DMS79 treated with DMSO at 0.1 percent for 48 hours (cell line): ENCODE data around the gene PSMA6.
"Not testable (repeated sequence)": the region's sequence is repeated elsewhere in the genome, so short reads cannot be mapped to it uniquely, and the experiment has no call there.

ENCODE experiments used
- DNase-seq: peaks from one replicate; lab custom pipeline; 2025; lab: John Stamatoyannopoulos, UW

PSMA6 gene

DNA sequence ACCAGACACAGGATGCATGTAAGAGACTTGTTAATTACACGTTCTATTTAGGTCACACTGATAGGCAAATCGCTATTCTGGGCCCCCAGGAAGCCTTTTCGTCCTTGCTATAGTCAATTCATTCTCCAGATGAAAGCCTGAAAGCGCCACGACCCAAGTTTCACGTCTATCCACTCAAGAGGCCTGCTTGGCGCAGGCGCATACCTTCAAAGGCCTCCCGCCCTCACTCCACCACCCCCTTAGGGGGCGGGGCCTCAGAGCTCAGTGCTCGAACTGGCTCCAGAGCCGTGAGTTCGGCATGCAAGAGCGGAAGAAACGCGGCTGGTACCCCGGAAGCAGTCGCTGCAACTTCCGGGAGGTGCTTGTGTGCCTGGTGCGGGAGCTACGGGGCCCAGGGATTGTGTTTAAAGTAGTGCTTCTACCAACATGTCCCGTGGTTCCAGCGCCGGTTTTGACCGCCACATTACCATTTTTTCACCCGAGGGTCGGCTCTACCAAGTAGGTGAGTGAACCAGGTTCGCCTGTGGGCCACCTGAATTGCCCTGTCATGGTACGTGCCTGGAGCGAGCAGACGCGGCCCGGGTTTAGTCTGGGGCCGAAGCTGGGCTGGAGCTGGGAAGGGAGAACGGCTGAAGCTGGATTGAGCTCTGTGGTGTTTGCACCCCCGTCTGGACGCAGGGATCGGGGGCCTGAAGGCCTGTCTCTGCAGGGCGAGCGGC is at the start of gene PSMA6:
PSMA6 (plus strand) TSS at position 332 of the 719 bp plus-strand sequence; CDS start at position 427, 95 bp downstream.
- peak; percentile 100 for DNase-seq

DNA sequence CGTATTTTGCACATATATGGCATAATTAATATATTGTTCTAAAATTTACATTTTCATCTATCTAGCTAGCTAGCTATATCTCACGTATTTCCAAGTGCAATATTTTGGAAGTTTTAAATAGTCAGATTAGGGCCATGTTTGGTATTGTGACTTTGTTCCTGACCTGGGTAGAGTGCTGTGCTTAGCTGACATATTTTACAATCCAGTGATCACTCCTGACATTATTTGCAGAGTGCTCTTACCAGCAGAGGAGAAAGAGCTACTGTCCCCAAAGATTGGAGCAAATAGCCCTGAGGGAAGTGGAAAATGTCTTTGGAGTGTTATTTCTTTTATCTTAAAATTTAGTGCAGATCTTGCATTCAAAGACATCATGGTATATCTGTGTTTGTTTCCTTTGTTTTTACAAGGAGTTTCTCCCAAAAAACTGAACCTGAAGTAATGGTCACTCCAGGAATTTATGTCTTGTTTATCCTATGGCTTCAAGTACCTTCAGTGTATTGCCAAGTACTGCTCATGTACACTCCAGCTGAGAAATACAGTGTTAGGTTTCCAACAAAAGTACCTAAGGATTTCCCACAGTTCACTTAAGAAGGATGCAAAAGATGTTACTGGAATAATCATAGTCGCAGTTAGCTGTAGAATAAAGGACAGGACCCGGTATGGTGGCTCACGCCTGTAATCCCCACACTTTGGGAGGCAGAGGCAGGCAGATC is 49.4 kb upstream of the PSMA6 start:
- no peak for DNase-seq

DNA sequence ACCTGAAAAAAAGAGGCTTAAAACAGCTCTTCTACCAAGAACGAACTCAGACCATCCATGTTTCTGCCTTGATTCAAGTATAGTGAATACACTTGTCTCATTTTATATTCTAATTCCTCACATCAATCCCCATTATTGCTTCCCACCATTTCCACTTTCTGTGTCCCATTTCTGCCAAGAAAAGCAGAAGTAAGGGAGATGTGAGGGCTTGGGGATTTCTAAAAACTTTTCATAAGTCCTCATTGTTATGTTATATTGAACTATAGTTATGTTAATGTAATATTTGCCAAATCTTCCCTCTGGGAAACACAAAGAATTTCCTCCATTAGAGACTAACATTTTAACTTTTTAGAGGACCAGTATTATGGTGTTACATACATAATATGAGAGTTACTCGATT is 48.2 kb upstream of the PSMA6 start:
- DNase-seq, result no peak

DNA sequence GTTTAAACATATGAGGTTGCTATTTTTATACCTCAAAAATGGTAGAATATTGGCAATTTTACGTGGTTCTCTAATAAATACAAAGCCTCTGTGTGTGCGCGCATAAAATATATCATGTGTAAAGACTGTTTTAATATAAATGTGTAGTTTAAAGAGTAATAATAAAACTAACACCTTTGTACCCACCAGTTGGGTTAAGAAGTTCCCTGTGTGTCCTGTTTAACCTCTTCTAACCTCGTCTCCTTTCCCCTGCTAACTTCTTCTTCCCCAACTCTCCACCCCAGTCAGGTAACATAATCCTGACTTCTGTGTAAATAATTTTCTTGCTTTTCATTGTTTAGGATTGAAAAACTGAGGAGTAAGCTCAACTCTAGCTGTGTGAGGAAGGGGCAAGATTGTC is 47.6 kb upstream of the PSMA6 start:
- no peak for DNase-seq

DNA sequence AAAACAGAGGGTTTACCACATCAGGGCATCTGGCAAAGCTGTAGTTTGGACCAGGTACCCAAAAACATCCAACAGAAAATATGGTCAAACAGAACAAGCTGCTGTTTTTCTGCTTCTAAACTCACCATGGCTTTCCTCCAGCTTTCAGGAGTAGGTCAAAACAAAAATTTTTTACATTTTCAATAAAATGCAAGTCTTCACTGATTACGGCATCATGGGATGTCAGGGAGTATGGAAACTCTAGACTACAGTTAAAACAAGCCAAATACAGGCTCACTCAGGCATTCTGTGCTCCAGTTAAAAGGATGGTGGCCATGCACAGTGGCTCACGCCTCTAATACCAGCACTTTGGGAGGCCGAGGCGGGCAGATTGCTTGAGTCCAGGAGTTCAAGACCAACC is 47.1 kb upstream of the PSMA6 start:
- DNase-seq, result no peak

DNA sequence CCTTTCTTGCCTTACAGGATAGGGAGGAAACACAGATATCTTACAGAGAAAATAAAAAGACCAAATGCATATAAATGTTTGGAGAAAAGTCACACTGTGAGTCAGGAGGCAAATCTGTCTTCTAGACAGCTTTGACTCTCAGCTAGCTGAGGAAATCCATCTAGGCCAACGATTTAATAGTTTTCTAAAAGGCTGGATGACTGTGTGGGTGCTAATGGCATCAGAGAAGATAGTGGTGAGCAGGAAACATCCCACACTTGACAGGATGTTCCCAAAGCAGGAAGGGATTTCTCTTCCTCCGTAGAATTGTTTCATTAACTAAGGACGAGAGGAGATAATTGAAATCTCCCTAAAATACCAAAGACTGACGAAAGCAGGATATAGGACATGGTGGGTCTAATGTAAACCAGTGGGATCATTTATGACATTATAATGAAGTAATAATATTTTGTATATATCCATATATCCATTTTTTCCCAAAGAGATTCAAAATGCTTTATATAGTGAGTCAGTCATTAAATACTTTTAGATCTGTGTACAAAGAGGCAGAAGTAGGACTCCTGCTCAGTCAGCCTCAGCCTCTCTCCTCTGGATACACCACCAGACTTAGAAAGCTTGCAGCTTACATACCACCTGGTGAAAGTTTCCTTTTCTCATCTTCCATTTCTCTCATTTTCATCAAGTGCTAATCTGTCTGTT is 44.3 kb upstream of the PSMA6 start:
- no peak for DNase-seq

DNA sequence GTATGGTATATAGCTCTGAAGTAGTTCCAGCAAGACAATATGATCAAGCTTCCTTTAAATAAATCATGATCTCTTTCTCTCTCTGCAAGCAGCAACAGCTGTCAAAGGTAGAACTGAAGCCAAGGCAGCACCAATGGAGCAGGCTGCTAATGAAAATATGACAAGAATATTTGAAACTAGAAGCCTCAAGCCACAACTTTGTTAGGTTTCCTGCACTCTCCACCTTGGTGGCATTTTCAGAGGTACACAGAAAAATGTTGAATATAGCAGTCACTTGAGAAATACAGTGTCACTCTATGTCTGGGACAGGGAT is 43.8 kb upstream of the PSMA6 start:
- DNase-seq, result no peak

DNA sequence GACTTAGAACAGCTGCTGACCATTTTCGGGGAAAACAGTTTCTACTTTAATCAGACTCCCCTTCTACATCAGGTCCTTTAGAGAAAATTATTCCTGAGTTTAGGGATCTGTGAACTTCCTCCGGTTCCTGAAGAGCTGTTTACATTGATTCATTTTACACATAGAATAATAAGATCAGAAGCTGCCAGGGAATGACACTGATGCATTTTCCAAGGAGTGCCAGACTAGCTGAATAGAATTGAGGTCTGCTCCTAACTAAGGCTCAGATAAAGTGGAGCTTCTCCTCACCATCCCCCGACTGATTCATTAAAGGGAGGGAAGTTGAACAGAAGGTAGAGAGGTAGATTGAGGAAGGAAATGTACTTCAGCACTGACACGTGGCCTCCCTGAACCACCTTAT is 41.9 kb upstream of the PSMA6 start:
- DNase-seq, result no peak

DNA sequence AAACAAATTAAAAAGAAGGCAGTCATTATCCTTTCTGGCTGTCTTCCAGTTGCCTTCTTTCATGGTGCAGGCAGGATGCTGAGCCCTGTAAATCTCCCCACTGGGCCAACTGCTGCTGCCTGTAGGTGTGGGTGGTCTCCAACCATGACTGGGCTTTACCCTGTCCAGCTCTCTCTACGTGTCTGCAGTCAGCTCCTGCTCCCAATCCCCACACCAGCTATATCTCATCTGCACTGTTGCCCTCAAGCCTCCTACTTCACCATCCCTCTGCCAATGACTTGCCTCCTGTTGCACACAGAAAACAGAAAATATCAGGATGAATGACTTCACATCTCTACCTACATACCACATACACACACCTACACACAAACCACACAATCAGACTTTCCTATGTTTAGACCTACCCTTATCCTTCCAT is 39.7 kb upstream of the PSMA6 start:
- no peak for DNase-seq

DNA sequence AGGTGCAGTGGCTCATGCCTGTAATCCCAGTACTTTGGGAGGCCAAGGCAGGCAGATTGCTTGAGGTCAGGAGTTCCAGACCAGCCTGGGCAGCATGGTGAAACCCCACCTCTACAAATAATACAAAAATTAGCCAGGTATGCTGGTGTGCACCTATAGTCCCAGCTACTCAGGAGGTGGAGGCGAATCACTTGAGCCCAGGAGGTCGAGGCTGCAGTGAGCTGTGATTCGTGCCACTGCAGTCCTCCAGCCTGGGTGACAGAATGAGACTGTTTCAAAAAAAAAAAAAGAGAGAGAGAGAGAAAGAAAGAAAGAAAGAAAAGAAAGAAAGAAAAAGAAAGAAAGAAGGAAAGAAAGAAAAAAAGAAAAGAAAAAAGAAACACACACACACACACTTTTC is 39.1 kb upstream of the PSMA6 start:
- DNase-seq, result not testable (repeated sequence)

DNA sequence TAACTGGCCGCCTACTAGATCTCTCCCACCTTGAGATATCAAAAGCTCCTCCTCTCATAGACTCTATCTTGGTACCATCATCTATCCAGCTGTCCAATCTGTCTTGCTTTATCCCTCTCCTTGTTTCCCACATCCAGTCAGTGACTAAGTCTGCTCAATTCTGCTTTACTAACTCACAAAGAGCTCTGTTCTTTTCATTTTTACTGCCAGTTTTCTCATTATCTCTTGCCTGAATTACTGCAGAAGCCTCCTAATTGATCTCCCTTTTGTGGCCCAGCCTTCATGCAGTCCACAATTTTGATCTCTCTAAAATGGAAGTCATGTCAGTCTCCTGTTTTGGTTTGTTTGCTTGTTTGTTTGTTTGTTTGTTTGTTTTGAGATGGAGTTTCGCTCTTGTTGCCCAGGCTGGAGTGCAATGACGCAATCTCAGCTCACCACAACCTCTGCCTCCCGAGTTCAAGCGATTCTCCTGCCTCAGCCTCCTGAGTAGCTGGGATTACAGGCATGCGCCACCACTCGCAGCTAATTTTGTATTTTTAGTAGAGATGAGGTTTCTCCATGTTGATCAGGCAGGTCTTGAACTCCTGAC is 38.1 kb upstream of the PSMA6 start:
- not testable (repeated sequence) for DNase-seq

DNA sequence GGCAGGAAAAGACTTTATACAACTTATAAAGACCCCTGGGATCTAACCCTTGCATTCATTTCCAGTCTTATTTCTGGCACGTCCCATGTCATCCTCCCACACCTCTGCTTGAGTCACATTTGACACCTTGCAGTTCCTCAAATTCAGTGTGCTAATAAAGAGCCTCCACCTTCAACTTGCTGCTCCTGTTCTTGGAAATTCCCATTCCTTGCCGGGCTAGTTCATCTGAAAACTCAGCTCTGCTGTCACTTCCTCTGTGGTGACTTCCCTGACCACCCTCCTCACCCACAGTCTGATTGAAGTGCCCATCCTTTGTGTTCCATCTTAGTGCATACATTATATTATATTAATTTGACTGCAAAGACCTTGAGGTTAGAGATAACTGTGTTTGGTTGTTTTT is 37.4 kb upstream of the PSMA6 start:
- no peak for DNase-seq

DNA sequence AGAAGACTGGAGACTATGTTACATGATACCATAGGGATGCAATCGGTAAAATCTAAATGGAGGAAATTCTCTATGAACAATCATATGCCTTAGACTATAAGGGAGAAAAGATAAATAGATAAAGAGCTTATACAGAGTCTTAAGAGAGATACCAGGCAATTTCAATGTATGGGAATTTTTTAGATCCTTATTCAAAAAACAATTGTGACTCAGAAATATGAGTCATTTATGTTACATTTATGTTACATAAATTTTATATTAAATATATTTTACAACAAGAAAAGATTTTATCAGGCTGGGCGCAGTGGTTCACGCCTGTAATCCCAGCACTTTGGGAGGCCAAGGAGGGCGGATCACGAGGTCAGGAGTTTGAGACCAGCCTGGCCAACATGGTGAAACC is 36.5 kb upstream of the PSMA6 start:
- DNase-seq, result no peak

DNA sequence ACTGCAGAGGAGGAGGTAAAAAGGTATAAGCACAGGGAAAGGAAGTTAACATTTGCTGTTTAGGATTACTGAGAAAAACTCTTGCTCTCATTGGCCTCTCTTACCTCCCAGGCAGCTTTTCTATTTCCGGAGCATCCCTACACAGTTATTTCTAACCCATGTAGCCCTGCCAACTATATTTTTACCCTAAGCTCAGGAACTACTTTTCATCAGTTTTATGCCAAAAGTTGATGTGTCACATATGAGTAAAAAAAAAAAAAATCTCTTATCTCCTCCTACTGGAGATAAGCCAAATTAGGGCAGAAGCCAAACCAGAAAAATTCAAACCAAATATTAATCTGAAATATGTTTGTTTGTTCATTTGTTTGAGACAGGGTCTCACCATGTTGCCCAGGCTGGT is 34.4 kb upstream of the PSMA6 start:
- DNase-seq, result no peak

DNA sequence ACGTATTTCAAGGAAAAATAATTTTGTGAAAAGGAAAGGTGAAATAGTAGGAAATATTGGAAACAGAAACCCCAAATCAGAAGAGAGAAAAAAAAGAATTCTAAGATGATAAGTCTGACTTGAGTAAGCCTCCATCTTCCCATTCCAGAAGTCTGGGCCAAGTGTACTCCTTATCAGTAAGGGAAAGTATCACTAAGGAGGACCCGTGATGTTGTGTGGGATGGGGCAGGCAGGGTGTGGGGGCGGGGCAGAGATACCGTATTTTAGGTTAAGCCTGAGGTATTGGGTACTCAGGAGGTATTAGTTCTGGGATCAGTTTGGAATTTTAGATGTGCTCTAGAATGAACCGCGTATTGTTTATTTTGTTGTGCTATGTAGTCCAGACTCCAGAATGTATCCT is 33.8 kb upstream of the PSMA6 start:
- DNase-seq, result no peak

DNA sequence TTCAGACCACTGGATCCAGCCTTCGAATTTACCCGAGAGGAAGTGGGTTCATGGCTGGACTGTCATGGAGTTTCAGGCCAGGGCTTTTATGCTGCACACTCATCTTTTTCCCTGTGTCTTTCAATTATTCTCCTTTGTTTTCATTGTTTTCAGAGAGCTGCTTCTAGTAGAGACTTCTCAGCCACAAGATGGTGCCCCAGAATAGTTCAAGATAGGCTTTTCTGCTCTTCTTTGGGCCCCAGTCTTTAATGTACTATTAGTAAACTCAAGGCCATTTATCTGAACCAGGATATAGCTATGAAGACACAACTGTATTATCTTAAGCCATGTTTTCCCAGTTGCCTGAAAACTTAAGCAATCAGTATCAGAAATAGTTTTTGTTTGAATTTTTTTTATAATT is 30.4 kb upstream of the PSMA6 start:
- no peak for DNase-seq

DNA sequence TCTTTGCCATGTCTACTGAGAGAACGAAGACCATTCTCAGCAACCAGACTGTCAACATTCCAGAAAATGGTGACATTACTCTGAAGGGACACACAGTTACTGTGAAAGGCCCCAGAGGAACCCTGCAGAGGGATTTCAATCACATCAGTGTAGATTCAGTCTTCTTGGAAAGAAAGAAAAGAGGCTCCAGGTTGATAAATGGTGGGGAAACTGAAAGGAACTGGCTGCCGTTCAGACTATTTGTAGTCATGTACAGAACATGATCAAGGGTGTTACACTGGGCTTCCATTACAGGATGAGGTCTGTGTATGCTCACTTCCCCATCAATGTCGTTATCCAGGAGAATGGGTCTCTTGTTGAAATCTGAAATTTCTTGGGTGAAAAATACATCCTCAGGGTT is 29.7 kb upstream of the PSMA6 start:
- DNase-seq, result no peak

DNA sequence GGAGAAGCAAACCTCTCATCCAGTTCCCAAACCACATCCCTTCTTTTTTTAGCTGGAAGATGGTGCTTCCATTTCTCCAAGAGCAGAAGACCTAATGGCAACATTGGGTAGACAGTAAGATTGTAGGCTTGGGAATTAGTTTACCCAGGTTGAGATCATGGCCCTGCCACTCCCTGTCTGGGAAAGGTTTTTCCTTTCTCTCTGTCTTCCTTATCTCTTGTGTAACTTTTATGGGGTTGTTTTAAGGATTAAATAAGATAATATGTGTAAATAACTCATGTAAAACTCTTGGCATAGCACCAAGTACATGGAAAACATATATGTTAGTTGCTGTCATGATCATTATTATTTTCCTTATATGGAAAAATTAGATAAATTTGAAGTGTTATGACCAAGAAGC is 23.2 kb upstream of the PSMA6 start:
- DNase-seq, result no peak

DNA sequence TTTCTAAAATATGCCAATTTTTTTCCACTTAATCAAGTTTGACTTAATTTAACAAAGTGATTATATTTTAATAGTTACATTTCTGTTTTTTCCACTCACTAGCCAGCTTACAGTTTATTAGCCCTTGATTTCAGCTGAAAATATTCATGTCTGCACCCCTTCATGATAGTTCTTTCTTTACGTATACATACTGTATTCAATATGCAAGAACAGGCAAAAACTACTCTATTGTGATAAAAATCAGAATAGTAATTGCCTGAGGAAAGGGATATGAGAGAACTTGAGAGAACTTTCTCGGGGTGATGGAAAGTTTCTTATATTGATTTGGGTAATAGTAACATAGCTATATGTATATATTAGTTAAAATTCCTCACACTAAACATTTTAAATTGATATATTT is 17.4 kb upstream of the PSMA6 start:
- DNase-seq, result no peak

DNA sequence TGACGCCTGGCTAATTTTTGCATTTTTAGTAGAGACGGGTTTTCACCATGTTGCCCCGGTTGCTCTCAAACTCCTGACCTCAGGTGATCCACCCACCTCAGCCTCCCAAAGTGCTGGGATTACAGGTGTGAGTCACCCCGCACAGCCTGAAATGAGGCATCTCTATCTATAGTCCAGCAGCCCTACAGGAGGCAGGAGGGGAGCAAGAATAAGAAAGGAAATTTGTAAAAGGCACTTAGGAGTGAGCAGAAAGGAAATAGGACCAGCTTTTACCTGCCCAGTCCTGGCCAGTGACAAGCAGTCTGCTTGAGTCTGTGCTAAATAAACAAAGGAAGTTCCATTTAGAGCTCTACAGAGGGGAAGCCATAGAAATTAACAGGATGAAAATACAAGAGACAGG is 15.0 kb upstream of the PSMA6 start:
- peak; percentile 47 for DNase-seq

DNA sequence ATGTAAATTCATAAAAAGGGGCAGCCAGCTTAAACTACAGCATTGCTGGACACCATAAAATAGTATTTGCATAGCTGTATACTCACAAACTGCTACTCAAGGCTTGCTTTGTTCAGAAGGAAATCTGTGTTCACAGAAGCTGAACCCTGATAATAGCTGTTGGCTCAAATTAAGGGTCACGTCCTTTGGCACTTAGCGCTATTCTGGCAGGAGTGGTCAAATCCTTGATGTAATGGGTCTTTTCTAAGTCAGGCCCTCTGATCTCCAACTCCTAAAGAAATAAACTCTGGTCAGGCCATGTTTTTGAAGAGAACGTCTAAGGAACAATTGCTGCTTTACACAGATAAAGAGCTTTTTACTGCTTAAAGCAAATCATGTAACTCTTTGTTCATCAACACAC is 12.8 kb upstream of the PSMA6 start:
- DNase-seq, result no peak

DNA sequence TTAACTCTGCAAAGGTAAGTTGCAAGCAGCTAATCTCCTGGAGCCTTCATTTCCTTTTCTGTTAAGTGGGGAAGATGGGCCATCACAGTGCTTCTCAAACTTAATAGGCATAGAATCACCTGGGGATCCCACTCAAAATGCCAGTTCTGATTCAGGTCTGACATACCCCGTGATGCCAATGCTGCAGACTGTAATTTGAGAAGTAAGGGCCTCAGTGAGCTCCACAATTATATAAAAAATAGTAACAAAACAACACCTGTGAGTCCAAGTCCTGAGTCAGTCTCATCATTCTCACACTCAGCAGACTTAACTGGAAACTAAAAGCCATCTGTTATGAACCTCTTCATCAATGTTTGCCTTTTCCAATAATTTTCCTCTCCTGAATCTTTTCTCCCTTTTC is 10.8 kb upstream of the PSMA6 start:
- no peak for DNase-seq

DNA sequence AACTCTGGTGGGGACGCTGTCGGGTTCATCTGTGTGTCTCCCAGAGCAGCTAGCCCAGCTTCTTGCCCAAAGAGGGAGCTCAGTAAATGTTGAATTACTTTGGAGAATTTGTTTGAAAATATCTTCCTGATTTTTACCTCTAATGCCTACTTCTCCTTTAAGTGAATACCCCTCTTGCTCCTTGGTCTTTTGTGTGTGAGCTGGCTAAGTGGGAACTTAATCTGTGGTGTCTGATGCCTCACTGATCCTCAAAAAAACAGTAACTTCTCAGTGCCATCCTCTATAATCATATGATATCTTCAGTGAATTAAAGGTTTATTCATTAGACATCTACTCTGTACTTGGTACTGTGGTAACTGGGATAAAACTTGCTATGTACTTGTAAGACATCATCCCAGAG is 7.7 kb upstream of the PSMA6 start:
- DNase-seq, result no peak
